HepG2 (cell line): ENCODE results near the gene CLRN2. TPM values are rescaled to one million over a fixed set of nuclear protein-coding genes. Genes with fewer than 3 reads are reported as not detected.

Source experiments
- KLF11 ChIP-seq: IDR thresholded peaks from 2 replicates; pipeline ENCODE4 v1.6.1; 2016; ENCODE audit warnings: missing compliant biosample characterization
- MED1 ChIP-seq: sonication (generic); formaldehyde crosslinking; IDR thresholded peaks from 2 replicates; pipeline ENCODE4 v1.4.0; 2020; ENCODE audit warnings: missing genetic modification reagents
- NAIF1 ChIP-seq: sonication (generic); formaldehyde crosslinking; IDR thresholded peaks from 2 replicates; pipeline ENCODE4 v1.5.0; 2020; ENCODE audit warnings: mild to moderate bottlenecking, missing genetic modification reagents, borderline replicate concordance
- PITX1 ChIP-seq: sonication (generic); formaldehyde crosslinking; IDR thresholded peaks from 2 replicates; pipeline ENCODE4 v1.5.1; 2020; ENCODE audit warnings: mild to moderate bottlenecking, missing genetic modification reagents
- ZNF225 ChIP-seq: sonication (generic); formaldehyde crosslinking; IDR thresholded peaks from 2 replicates; pipeline ENCODE4 v1.4.0; 2020; ENCODE audit warnings: mild to moderate bottlenecking, missing genetic modification reagents
- ZNF558 ChIP-seq: sonication (generic); formaldehyde crosslinking; IDR thresholded peaks from 2 replicates; pipeline ENCODE4 v1.9.0; 2022; ENCODE audit warnings: mild to moderate bottlenecking, missing genetic modification reagents, borderline replicate concordance
- ZNF879 ChIP-seq: sonication (generic); formaldehyde crosslinking; IDR thresholded peaks from 2 replicates; pipeline ENCODE4 v1.8.1; 2023; ENCODE audit warnings: missing genetic modification reagents
- polyA plus RNA-seq, 8 experiments: library from polyadenylated mRNA; depleted of rRNA in 3 of 8; stranded (reverse) in 7 of 8; unstranded in 1 of 8; fragments of >200 nt; fragmentation: Illumina TruSeq in 4 of 8; extraction: Trizol in 4 of 8; gene quantifications; 2 replicates each; pipeline versions ENCODE4 v1.2.1 to v1.2.3, GENCODE V29; 2011 to 2016; ENCODE audit warnings: low read depth in 4 of 8, missing spikeins in 1 of 8, mixed read lengths in 1 of 8; ENCODE audit not compliant: insufficient read depth in 1 of 8
- total RNA-seq, 5 experiments: library from RNA; depleted of rRNA; stranded (reverse); fragments of >200 nt; fragmentation: Illumina TruSeq; extraction: Trizol; gene quantifications; 2 replicates each; pipeline ENCODE4 v1.2.3, GENCODE V29; 2016; ENCODE audit warnings: low read depth in 1 of 5
- TF ChIP-seq, protein P1 (sequence below): sonication (generic); formaldehyde crosslinking; IDR thresholded peaks from 2 replicates; pipeline ENCODE4 v1.5.0; 2020; ENCODE audit warnings: mild to moderate bottlenecking, missing genetic modification reagents
- TF ChIP-seq, protein P2 (sequence below): sonication (generic); formaldehyde crosslinking; IDR thresholded peaks from one replicate; pipeline ENCODE4 v1.5.1; 2020; ENCODE audit warnings: mild to moderate bottlenecking, missing genetic modification reagents; ENCODE audit errors: not compliant biosample characterization
- TF ChIP-seq, protein P3 (sequence below): IDR thresholded peaks from 2 replicates; pipeline ENCODE4 v1.6.1; 2016; ENCODE audit warnings: missing compliant biosample characterization, missing genetic modification reagents, borderline replicate concordance
- TF ChIP-seq, protein P4 (sequence below): sonication (generic); formaldehyde crosslinking; IDR thresholded peaks from 2 replicates; pipeline ENCODE4 v1.5.1; 2020; ENCODE audit warnings: missing genetic modification reagents, mild to moderate bottlenecking, borderline replicate concordance
- TF ChIP-seq, protein P5 (sequence below): sonication (generic); formaldehyde crosslinking; IDR thresholded peaks from 2 replicates; pipeline ENCODE4 v1.5.0; 2020; ENCODE audit warnings: missing genetic modification reagents, mild to moderate bottlenecking, borderline replicate concordance

Gene CLRN2
- total and polyA plus RNA-seq, 2 of the 13 experiments (the other 11 are each of a cell fraction or from before 2014, with no cell fraction given): not detected

DNA sequence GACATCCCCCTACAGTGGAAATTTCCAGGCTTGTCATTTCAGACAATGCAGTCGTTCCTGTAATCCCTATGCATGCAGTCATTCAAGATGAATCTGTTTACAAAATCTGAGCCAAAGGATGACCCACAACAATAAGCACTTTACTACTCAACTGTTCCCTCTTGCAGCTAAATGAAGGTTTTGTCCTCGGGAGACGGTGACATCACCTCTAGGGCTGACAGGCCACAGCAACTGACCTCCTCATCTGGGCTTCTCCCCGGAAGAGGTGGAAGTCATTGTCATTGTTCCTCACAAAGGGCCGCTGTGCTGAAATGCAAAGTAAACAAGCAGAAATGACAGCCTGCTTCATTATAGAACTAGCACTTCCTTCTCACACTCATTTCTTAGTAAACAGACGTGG is 29.2 kb downstream of the CLRN2 start (continued):
- TF ChIP-seq, protein P1, sequence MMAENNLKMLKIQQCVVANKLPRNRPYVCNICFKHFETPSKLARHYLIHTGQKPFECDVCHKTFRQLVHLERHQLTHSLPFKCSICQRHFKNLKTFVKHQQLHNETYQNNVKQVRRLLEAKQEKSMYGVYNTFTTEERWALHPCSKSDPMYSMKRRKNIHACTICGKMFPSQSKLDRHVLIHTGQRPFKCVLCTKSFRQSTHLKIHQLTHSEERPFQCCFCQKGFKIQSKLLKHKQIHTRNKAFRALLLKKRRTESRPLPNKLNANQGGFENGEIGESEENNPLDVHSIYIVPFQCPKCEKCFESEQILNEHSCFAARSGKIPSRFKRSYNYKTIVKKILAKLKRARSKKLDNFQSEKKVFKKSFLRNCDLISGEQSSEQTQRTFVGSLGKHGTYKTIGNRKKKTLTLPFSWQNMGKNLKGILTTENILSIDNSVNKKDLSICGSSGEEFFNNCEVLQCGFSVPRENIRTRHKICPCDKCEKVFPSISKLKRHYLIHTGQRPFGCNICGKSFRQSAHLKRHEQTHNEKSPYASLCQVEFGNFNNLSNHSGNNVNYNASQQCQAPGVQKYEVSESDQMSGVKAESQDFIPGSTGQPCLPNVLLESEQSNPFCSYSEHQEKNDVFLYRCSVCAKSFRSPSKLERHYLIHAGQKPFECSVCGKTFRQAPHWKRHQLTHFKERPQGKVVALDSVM: no peak
- TF ChIP-seq, protein P2, sequence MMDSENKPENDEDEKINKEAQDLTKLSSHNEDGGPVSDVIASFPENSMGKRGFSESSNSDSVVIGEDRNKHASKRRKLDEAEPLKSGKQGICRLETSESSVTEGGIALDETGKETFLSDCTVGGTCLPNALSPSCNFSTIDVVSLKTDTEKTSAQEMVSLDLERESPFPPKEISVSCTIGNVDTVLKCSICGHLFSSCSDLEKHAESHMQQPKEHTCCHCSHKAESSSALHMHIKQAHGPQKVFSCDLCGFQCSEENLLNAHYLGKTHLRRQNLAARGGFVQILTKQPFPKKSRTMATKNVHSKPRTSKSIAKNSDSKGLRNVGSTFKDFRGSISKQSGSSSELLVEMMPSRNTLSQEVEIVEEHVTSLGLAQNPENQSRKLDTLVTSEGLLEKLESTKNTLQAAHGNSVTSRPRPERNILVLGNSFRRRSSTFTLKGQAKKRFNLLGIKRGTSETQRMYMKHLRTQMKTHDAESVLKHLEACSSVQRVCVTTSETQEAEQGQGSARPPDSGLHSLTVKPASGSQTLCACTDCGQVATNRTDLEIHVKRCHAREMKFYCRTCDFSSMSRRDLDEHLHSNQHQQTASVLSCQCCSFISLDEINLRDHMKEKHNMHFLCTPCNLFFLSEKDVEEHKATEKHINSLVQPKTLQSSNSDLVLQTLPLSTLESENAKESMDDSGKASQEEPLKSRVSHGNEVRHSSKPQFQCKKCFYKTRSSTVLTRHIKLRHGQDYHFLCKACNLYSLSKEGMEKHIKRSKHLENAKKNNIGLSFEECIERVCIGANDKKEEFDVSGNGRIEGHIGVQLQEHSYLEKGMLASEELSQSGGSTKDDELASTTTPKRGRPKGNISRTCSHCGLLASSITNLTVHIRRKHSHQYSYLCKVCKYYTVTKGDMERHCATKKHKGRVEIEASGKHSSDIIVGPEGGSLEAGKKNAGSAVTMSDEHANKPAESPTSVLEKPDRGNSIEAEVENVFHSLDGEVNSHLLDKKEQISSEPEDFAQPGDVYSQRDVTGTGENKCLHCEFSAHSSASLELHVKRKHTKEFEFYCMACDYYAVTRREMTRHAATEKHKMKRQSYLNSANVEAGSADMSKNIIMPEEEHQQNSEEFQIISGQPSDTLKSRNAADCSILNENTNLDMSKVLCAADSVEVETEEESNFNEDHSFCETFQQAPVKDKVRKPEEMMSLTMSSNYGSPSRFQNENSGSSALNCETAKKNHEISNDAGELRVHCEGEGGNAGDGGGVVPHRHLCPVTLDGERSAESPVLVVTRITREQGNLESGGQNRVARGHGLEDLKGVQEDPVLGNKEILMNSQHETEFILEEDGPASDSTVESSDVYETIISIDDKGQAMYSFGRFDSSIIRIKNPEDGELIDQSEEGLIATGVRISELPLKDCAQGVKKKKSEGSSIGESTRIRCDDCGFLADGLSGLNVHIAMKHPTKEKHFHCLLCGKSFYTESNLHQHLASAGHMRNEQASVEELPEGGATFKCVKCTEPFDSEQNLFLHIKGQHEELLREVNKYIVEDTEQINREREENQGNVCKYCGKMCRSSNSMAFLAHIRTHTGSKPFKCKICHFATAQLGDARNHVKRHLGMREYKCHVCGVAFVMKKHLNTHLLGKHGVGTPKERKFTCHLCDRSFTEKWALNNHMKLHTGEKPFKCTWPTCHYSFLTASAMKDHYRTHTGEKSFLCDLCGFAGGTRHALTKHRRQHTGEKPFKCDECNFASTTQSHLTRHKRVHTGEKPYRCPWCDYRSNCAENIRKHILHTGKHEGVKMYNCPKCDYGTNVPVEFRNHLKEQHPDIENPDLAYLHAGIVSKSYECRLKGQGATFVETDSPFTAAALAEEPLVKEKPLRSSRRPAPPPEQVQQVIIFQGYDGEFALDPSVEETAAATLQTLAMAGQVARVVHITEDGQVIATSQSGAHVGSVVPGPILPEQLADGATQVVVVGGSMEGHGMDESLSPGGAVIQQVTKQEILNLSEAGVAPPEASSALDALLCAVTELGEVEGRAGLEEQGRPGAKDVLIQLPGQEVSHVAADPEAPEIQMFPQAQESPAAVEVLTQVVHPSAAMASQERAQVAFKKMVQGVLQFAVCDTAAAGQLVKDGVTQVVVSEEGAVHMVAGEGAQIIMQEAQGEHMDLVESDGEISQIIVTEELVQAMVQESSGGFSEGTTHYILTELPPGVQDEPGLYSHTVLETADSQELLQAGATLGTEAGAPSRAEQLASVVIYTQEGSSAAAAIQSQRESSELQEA (CRISPR knock-in tag): no peak
- TF ChIP-seq ZNF225 (CRISPR knock-in tag): no peak
- TF ChIP-seq MED1 (CRISPR knock-in tag): peak; percentile 91
- no peak for TF ChIP-seq ZNF558 (CRISPR knock-in tag)
- TF ChIP-seq KLF11 (CRISPR knock-in tag): no peak
- TF ChIP-seq, protein P3, sequence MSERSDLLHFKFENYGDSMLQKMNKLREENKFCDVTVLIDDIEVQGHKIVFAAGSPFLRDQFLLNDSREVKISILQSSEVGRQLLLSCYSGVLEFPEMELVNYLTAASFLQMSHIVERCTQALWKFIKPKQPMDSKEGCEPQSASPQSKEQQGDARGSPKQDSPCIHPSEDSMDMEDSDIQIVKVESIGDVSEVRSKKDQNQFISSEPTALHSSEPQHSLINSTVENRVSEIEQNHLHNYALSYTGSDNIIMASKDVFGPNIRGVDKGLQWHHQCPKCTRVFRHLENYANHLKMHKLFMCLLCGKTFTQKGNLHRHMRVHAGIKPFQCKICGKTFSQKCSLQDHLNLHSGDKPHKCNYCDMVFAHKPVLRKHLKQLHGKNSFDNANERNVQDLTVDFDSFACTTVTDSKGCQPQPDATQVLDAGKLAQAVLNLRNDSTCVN (CRISPR knock-in tag): no peak
- TF ChIP-seq ZNF879: no peak
- TF ChIP-seq, protein P4, sequence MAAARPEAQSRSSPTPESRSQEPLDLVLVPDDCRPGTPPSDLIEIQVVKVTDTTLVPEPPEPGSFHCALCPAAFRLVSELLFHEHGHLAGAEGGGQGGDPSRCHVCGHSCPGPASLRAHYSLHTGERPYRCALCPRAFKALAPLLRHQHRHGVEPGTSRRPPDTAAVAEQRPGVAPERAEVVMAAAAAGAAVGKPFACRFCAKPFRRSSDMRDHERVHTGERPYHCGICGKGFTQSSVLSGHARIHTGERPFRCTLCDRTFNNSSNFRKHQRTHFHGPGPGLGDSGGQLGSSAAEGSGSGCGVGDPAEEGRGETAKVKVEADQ (CRISPR knock-in tag): no peak
- peak; percentile 43; the same call in 1 of the 2 replicates for TF ChIP-seq PITX1
- TF ChIP-seq NAIF1 (CRISPR knock-in tag): no peak
- TF ChIP-seq, protein P5, sequence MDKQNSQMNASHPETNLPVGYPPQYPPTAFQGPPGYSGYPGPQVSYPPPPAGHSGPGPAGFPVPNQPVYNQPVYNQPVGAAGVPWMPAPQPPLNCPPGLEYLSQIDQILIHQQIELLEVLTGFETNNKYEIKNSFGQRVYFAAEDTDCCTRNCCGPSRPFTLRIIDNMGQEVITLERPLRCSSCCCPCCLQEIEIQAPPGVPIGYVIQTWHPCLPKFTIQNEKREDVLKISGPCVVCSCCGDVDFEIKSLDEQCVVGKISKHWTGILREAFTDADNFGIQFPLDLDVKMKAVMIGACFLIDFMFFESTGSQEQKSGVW (CRISPR knock-in tag): no peak
